GM06990 (cell line): ENCODE results near the gene CYB5R3.

ENCODE experiments used
- DNase-seq: peaks from one replicate; pipeline ENCODE4 v3.0.0-alpha.2; 2011; ENCODE audit not compliant: insufficient read length; ENCODE audit errors: extremely low read depth
- H3K27me3 ChIP-seq: replicated peaks from 2 replicates; pipeline ENCODE4 v1.6.0; 2011; ENCODE audit warnings: low read length; ENCODE audit not compliant: control insufficient read depth, insufficient read depth
- H3K36me3 ChIP-seq: 2 replicates; pipeline ENCODE4 v1.5.1; 2011; ENCODE audit warnings: low read length; ENCODE audit not compliant: control insufficient read depth, insufficient read depth
- H3K4me3 ChIP-seq: replicated peaks from 2 replicates; pipeline ENCODE4 v1.5.1; 2011; ENCODE audit warnings: low read depth, mild to moderate bottlenecking, control low read depth, low read length
- CTCF ChIP-seq: IDR thresholded peaks from 2 replicates; pipeline ENCODE4 v1.5.1; 2011; ENCODE audit warnings: low read length, control low read depth, mild to moderate bottlenecking, inconsistent platforms; ENCODE audit not compliant: insufficient read depth, poor library complexity, severe bottlenecking

CYB5R3 gene

GRCh38 chr22:42644422-42645340, 4.5 kb downstream of the CYB5R3 start:
- no peak for TF ChIP-seq CTCF
- H3K4me3 ChIP-seq, result no peak overlapping the region
- peaks cover 5% of the 10 kb centered on the region for H3K36me3 ChIP-seq
- no peak for DNase-seq
- H3K27me3 ChIP-seq, result no peaks in the 10 kb centered on the region

- Histone ChIP-seq H3K27me3 (no peaks in the 10 kb centered on the region), H3K4me3 (no peak overlapping the region), H3K36me3 (peaks cover 5% of the 10 kb centered on the region)
- TF ChIP-seq CTCF, result no peak
- DNase-seq, result no peak
These were observed 5.4 kb downstream of the CYB5R3 start for GRCh38 chr22:42643634-42644421.

- no peak for TF ChIP-seq CTCF
- no peak overlapping the region for H3K4me3 ChIP-seq
- no peaks in the 10 kb centered on the region for H3K27me3 ChIP-seq
- DNase-seq, result peak; percentile 42
- H3K36me3 ChIP-seq, result peaks cover 5% of the 10 kb centered on the region
These were observed 6.2 kb downstream of the CYB5R3 start for GRCh38 chr22:42642806-42643633.

- Histone ChIP-seq H3K36me3 (peaks cover 5% of the 10 kb centered on the region), H3K27me3 (no peaks in the 10 kb centered on the region), H3K4me3 (no peak overlapping the region)
- no peak for DNase-seq
- no peak for TF ChIP-seq CTCF
These were observed 7.3 kb downstream of the CYB5R3 start for GRCh38 chr22:42641801-42642413.

GRCh38 chr22:42639541-42640241, 9.5 kb downstream of the CYB5R3 start:
- DNase-seq, result no peak
- no peak overlapping the region for H3K4me3 ChIP-seq
- peaks cover 8% of the 10 kb centered on the region for H3K36me3 ChIP-seq
- H3K27me3 ChIP-seq, result no peaks in the 10 kb centered on the region
- no peak for TF ChIP-seq CTCF
